HTERT RPE-1 (cell line): ENCODE data around the gene ABTB1.

ENCODE experiments used
- in situ Hi-C: fragments of 300-500 bp; cut with MboI; formaldehyde crosslinking; loops from 4 replicates; pipeline ENCODE4 v1.14.3; 2020; ENCODE audit warnings: low sequenced_read_pairs

ABTB1 gene

DNA sequence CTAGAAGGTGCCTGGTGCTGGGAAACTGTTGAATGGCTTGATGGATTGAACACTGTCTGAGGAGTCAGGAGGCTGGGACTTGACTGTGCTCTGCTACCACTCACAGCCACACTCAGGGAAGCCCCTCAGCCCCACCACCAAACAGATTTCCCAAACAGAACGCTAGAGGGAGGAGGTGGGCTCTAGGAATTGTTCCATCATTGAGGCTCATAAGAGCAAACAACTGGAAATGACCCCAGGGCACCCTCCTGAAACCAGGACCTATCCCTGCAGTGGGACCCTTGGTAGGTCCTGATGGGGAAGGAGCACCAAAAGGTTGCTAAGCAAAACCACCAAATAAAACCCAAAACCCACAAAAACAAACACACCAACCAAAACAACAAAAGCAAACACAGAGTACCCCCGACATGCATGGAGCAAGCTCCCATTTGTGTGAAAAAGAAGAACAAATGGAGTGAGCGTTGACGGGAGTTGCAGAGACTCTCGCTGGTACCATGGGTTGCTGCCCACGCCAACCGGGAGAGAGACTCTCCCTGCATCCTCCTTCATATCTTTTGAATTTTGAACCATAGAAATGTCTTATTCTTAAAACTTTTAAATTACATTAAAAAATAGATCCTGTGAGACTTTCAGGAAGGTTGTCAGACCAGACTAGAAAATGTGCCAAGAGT lies 45.6 kb downstream of the ABTB1 start:
- in situ Hi-C loops = no loop called here

DNA sequence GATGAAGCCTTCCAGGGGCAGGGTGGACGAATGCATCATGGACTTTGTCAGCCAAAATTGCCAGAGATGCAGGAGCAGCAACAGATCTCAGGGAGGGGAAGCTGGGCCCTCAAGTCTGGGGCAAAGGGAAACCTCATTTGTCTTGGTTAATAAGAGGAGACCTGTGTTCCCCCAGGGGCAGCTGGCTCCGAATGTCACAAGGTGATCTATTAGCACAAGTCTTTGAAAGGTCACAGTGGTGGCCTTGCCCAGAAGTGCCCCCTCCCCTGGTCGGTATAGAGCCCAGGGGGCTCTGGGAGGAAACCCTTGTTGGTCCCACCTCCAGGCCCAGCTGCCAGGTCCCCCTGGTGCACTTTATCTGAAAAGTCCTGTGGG lies 46.2 kb downstream of the ABTB1 start:
- in situ Hi-C loops = no loop called here

DNA sequence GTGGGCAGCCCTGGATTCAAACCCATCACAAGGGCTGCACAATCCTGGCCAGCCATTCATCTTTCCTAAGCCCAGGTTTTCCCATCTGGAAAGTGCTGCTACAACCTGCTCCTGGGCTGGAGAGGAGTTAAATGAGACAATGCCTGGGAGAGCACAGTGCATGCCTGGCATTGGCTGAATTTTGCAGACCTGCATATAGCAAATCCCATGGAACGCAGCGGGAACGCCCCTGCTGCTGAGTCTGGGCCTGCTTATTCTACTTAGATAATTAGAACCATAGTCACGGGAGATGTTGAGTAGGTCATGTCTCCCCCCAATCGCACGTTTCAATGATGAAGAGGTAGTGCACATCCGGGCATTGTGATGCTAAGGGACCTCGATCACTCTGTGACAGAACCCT lies 46.6 kb downstream of the ABTB1 start:
- in situ Hi-C loops = no loop called here

DNA sequence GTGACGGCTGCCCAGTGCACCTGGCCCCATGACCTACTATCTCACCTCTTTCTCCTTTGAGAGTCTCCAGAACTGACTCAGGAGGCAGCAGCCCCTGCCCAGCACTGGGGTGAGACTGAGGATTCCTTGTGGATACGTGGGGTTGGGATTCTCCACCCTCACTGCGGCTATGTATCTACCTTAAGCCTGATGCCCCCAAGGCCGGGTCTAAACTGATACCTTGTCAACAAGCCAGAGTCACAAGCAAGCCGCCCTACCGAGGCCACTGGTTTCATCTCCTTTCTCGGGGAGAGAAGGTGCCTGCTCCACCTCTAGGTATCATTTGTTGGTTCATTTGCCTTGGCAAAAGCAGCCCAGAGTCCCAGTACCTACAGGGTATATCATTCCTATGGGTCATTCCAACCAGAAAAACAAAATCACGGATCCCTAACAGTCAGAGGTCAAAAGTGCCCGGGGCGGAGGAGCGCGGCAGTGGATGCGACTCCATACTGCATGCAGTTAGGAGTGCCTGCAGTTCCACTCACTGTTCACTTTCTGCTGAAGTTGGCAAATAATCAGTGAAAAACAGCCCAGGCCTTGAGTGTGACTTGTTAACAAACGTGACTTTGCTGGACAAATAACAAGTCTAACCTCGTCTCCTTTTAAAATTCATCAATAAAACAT lies 47.5 kb downstream of the ABTB1 start:
- in situ Hi-C loops = no loop called here

DNA sequence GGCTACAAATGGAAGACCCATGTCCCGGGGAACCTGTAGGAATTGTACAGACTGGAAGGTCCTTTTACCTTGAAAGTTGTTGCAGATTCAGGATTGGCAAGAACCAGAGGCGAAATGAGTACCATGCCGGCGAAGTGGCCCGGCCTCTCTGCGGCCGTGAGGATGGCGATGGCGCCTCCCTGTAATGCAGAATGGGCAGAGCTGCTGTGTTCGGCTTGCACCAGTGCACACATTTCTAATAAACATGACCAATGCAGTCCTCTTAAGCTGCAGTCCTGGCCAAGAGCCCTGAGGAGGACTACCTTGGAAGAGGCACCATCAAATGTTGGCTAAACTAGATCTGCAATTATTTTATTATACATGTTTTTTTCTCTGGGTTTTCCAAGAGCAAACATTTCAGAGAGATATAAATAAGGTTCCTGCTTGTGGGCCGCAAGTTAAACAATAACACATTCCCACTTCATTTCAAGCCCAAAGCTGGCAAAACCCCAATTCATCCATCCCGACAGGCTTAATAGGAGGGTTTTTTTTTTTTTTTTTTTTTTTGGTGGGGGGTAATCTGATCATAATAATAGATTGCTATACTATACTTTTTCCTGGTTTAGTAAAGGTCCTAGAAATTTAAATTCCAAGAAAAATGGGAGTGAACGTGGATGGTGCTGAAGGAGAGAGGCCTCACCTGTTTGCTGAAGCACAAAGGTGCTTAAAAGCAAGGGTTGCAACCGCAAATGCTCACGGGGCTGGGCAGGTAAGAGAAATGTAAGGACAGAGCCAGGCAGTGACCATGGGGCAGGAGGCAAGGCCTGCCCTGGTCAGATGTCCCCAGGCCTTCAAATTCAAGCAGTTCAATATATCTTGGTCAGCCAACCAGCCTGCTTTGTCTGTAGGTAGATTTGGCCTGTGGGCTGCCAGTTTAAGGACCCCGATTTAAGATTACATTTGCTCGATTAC lies 48.5 kb downstream of the ABTB1 start:
- in situ Hi-C loops = no loop called here

DNA sequence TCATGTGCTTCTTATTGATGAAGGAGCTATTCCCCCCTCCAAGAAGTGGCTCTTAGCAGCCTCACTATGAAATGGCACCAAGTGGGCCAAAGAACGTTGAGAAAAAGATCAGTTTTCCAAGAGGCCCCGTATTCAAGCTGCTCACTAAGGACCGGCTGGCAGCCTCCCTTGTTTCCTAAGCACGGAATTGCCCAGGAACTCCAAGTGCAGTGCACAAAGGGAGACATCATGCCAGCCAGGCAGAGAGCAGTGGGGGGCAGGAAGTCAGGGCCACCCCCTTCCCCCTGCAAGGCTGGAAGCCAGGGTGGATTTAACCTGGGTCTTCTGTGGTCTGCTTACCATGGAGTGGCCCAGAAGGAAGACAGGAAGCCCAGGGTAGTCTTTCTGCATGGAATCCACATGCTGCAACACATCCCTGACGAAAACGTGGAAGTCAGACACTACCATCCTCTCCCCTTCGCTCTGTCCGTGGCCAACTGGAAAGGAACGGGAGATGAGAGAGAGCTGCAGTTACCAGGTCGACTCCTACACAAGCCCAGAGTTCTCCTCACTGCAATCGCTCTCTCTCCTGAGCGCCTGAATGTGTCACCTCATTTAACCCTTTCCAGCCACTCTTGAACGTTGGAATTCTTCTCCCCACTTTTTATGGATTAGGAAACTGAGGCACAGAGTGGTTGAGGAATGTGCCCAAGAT lies 49.5 kb downstream of the ABTB1 start:
- in situ Hi-C loops = no loop called here

DNA sequence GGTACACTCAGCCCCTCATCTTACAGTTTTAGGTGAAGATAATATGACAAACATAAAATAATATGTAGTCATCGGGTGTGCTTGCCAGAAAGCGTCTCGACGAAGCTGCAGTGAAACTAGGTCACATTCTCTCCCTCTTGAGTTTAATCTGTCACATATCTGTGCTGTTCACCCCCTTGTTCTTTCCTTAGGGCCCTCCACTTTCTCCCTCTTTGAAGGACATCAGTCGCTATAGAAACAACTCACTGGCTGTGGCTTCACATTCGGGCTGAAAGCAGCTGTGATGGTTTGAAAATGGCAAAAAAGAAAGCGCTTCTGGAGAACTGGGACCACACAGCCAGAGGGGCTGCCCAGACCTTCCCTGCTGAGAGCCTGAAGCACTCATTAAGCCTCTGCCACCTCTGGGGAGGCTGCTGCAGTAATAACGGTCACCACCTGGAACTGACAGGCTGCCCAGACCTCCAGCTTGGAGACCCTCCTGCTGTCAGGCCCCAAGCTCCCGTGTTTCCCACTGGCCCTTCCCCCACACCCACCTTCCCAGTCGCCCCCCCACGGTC lies 50.3 kb downstream of the ABTB1 start:
- in situ Hi-C loops = no loop called here

DNA sequence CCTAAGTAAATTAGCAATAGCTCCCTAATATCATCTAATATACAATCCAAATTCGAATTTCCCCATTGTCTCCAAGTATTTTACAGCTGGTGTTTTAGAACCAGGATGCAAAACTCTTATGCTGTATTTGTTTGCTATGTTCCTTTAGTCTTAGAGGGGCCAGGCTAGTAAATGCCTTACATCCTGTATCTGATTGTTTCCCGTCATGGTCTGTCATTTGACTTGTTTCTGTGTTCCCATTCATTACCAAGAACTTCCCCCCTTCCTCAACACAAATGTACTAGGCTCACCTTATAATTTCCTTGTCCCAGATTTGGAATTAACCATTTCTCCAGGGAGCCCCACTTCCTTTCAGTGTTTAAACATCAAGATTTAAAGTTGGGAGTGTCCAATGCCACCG lies 54.1 kb downstream of the ABTB1 start:
- in situ Hi-C loops = no loop called here

DNA sequence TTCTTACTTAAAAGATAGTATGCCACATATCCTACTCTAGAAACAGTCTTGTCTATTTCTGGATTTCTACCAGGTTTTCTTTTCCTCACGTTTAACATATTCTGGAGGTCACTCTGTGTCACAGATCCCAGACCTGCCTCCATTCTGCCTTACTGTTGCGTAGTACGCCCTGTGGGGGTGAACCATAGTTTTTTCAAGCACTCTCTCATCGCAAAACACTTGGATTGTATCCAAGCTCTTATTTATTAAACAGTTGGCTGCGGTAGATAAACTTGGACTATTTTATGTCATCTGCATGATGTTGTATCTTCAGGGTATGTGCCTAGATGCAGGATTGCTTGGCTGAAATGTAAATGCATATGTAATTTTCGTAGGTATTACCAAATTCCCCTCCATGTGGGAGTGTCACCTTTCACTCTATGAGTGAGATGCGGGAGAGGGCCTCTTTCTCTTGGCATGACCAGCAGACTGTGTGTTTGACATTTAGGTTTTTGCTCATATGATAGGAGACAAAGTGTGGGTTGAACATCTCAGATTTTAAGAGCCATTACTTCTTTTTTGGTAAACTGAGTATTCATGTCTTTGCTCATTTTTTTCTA lies 55.8 kb downstream of the ABTB1 start:
- in situ Hi-C loops = no loop called here

DNA sequence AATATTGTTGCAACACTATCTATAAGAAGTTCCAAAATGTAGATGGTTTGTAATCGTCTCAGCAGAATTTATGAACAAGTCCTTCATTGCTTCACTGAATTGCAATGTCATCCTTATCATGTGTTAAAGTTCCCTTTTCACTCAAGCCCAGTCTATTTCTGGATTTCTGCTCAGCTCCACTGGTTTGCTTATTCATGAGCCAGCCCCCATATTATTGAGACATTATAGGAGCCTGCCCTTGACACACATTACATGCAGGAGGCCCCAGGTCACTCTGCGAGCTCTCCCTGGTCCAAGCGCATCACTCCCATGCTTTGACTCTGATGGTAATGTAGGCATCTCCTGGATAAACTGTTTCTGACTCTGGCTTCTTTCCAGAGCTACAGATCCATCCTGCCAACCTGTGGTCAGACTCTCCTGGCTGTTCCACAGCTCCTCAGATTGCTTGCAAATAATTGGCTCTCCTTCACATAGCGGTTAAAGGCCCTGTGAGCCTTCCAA lies 56.9 kb downstream of the ABTB1 start:
- in situ Hi-C loops = no loop called here

DNA sequence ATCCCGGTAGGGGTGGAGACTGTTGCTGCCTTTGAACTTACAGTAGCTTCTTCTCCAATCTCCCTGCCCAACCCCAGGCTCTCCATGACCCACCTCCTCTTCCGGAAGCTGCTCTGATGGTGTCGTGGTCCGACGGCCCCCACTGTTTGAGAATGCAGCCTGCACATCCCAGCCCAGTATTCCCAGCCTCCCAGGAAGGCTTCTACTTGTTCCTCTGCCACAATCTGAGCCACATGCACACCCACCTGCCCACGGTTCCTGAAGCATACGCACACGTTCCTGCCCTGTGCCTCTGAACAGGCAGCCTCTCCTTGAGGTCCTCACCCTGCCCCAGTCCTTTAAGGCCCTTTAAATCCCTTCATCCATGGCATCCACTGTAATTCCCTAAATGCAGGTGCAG lies 57.4 kb downstream of the ABTB1 start:
- in situ Hi-C loops = no loop called here
